GM19397 (cell line): ENCODE measurements around the gene ZBTB6.
"Not testable (repeated sequence)": the region's sequence is repeated elsewhere in the genome, so short reads cannot be mapped to it uniquely, and the experiment has no call there.

Source experiments
- ATAC-seq: cut with Tn5 transposase; IDR thresholded peaks from one replicate; pipeline ENCODE4 v1.9.1; 2021; ENCODE audit warnings: mild to moderate bottlenecking, moderate library complexity; ENCODE audit not compliant: unreplicated experiment

Gene ZBTB6

DNA sequence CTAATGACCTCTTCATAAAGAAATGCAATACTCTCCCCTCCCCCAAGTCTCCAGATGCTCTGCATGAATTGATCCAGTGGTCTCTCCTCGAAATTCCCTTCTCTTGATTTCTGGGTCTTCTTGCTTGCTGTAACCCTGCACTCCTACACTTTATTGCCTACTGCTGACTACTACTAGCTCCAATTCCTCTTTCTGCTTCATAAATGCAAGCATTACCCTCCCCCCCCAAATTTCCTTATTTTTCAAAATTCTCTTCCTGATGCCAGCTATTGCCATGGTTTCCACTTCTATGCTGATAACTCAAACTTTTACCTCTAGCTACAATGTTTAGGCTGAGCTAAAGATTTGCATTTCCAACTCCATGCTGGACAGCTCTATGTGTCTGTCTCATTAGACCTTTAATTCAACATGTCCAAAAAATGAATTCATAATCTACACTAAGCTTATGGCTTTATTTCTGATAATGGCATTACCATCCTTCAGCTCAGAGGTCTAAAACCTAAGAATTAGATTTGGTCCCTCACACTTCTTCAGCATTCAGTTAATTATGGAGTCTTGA lies 16.8 kb upstream of the ZBTB6 start:
- ATAC-seq, result no peak

DNA sequence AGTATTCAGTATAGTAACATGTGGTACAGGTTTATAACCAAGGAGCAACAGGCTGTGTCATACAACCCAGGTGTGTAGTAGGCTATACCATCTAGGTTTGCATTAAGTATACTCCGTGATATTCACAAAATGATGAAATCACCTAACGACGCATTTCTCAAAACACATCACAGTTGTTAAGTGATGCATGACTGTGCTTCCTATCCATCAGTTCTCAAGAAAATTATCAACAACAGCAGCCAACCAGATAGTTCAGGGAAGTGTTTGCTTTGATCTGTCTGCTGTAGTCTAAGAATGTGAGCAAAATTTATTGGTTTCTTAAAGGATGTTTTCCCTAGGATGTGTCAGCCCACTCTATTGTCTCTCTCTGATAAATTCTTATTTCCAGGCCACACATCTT lies 10.8 kb upstream of the ZBTB6 start:
- no peak for ATAC-seq

DNA sequence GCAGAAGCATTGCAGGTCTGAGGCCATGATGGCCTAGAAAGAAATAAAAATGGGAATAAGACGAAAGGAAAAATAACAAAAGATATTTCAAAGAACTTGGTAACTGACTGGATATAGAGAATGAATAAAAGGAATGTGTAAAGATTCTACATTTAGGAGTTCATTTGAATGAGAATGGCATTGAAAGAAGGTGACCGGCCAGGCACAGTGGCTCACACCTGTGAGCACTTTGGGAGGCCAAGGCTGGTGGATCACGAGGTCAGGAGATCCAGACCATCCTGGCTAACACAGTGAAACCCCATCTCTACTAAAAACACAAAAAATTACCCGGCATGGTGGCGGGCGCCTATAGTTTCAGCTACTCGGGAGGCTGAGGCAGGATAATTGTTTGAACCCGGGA lies 9.6 kb upstream of the ZBTB6 start:
- ATAC-seq, result no peak

DNA sequence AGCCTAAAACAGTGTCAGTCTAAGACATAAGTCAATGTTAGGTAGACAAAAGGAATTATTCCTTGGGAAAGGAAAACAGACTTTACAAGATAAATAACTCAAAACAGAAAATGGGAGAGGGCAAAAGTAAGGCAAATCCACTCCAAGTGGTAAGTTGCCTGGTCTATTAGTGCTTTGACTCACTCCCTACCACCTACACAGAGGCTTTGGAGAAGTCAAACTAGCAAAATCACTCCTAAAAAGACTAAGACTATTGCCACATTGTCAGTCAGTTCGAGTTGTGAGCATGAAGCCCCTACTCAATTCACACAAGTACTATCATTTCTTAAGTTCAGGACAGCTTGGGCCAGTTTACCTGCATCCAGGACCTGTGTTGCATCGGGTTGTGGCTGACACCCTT lies 5.2 kb upstream of the ZBTB6 start:
- no peak for ATAC-seq

DNA sequence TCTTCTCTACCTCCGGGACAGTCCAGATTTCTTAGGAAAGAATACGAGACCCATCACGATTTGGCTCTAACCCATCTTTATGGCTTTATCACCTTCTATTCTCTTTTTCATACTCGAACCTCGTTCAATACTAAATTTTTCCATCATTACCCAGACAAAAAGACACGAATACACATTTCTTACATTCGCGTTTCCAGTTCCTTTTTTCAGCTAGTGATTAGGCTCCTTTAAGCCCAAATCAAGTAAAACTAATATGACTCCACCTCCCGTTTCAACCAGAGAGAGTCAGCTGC lies 506 bp downstream of the ZBTB6 start:
- no peak for ATAC-seq

DNA sequence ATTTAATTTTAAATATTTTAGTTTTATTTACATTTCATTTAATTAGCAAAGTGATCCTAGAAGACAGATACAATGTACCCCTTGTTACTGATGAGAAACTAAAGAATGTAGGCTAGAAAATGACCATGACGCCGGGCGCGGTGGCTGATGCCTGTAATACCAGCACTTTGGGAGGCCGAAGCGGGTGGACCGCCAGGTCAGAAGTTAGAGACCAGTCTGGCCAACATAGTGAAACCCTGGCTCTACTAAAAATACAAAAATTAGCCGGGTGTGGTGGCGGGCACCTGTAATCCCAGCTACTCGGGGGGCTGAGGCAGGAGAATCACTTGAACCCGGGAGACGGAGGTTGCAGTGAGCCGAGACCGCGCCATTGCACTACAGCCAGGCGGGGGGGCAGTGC lies 7.0 kb downstream of the ZBTB6 start:
- not testable (repeated sequence) for ATAC-seq

DNA sequence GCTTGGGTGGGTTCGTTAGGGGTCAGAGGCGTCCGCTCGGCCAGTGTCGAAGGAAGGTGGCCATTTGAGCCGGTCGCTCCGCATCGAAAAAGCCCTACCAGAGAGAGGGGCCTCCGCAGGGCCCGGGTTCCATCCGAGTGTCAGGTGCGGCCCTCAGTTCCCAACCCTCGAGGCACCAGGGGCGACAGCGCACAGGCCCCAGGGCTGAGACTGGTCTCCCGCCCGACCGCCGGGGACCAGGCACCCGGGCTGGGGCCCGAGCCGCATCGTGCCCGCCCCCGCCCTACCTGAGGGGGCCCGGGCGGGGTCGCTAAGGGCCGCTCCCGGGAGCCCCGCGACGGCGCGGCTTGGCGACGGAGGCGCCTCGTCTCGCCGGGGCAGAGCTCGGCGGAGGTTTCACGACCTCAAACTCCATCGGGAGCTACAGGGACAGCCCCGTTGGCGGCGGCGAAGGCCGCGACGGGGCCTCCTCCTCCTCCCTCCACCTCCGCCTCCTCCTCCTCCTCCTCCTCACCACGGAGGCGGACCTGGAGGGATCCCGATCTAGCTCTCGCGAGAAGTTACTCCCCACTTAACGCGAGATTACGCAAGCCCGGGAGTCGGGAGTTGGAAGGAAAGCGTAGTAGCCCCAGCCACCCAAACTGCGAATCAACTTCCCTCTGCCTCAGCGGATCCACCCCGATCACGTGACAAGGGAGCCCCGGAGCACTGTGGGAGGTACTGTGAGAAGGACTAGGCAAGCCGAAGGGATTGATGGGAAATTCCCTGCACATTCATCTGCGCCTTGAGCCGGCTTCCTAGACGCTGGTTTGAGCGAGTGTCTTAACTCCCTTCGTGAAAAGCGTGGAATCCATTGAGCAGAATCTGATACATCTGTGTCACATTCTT lies 8.1 kb downstream of the ZBTB6 start, which contains the start of gene RC3H2:
Gene RC3H2, minus strand, starts transcription at position 537 of the 888 bp plus-strand sequence. CDS start 7,850 bp downstream, outside the sequence.
- peak; percentile 91 for ATAC-seq

DNA sequence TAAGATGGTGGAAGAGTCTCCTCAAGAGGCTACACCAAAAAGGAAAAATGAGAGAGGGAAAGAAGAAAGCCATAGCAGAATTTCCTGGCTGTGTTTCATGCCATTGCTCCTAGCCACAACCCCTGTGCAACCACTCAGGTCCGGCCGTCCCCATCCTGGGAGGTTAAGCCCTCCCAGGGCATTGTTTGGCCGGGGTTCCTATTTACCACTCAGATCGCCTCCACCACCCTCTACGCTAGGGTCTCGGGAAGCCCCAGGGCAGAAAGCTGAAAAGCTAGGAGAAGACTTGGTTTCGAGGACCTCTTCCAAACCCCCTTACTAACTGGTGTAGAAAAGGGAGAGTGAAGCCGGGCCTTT lies 8.7 kb downstream of the ZBTB6 start:
- ATAC-seq, result peak; percentile 21

DNA sequence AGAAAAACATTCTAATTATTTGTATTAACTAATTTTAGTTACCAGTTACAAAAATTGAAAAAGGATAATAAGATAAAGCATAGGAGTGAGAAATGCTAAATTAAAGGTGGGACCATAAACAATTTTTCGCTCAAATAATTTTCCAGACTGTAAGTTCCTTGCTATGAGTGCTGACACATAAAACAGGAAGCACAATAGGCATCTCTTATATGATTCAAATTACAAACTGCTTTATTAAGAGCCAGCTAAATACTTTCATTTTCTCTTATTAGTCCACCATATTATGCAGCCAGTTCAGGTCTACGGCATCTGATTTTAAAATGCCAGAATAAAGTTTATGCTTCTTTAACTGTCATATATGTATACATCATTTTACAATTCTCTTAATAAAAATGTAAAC lies 12.3 kb downstream of the ZBTB6 start:
- ATAC-seq, result no peak

DNA sequence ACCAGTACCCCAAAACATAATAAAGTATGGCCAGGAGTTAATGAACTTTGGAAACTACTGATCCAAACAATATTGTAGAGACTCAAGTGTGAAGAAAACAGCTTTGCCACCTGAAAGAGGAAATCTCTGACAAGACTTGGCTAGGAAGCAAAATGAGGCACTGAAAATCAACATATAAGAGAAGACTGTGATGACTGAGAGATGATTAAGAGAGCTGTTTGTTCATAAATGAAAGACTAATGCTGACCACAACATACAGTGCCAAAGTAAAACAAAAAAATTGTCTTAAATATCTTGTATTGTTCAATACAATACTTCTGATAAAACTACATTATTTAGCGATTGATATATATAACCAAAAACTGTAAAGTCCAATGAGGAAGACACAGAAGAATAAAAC lies 15.2 kb downstream of the ZBTB6 start:
- no peak for ATAC-seq

DNA sequence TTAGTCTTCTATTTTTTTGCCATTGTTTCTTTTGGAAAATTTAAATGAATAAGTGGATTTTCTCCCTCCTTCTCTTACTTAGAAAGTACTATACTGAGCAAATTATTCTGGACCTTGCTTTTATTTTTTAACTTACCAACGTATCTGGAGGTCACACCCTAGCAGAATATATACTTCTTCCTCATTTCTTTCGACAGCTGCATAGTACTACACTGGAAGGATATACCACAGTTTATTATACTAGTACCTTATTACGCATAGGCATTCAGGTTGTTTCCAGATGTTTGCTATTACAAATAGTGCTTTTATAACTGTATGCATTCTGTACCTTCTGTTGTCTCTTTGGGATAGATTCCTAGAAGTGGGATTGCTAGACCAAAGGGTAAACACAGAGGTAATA lies 24.6 kb downstream of the ZBTB6 start:
- no peak for ATAC-seq

DNA sequence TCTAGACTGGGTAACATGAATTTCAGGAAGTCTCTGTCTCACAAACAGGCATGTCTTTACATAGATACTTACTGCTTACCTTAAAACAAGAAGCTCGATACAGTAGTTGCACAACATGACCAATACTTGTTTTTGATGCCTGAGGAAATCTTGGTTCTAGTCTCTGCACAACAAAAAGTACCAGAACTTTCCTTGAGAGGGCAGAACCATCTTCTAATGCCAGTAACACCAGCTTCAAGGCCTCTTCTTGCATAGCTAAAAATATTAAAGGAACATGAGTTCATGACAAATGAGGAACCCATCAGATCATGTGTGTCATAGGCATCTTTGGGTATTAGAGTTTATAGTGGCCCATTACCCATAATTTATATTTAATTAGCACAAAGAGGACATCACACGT lies 30.0 kb downstream of the ZBTB6 start:
- ATAC-seq, result no peak

DNA sequence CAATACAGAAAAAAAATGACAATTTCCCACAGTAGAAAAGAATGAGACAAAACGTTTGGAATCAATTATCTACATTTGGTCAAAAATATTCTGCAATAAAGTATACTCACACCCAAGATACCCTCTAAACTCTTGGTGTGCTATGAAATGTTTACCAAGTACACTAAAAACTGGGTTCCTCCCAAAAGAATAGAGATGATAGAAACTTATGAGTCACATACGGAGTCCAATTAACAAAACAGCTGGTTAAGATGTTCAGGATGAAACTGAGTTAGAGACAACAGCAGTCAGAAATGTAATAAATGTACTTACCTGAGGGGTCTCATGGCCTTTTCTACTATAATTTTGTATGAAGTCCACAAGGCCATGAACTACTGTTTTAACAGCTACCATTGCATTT lies 33.7 kb downstream of the ZBTB6 start:
- ATAC-seq, result no peak

DNA sequence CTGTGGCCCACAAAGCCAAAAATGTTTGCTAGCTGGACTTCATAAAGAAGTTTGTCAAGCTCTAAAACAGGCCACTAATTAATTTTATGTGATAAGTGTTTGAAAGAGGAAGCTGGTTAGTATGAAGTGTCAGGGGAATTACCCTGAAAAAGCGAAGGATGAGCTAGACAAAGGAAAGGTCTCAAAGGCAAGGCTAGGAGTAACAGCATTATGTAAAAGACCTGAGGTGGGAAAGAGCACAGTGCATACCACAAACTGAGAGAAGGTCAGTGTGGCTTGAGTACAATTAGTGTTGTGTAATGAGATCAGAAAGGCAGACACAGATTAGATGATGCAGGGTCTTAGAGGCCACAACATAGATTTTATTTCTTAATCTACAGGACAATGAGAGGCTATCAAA lies 37.6 kb downstream of the ZBTB6 start:
- no peak for ATAC-seq

DNA sequence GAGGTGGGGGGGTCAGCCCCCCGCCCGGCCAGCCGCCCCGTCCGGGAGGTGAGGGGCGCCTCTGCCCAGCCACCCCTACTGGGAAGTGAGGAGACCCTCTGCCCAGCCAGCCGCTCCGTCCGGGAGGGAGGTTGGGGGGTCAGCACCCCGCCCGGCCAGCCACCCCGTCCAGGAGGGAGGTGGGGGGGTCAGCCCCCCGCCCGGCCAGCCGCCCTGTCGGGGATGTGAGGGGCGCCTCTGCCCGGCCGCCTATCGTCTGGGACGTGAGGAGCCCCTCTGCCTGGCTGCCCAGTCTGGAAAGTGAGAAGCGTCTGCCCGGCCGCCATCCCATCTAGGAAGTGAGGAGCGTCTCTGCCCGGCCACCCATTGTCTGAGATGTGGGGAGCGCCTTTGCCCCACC lies 45.8 kb downstream of the ZBTB6 start:
- not testable (repeated sequence) for ATAC-seq

DNA sequence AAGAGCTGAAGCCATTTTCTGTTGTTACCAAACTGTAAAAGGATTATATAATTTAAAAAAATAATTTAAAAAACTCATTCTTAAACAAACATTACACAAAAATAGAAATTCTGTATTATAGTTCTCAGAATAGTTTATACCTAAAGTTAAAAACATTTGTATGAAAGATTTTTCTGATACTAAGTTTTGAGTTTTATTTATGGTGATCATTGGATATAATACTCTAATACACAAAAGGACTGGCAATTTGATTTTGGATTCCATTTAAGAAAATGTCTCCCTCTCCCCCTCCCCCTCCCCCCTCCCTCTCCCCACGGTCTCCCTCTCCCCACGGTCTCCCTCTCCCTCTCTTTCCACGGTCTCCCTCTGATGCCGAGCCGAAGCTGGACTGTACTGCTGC lies 47.0 kb downstream of the ZBTB6 start:
- no peak for ATAC-seq

DNA sequence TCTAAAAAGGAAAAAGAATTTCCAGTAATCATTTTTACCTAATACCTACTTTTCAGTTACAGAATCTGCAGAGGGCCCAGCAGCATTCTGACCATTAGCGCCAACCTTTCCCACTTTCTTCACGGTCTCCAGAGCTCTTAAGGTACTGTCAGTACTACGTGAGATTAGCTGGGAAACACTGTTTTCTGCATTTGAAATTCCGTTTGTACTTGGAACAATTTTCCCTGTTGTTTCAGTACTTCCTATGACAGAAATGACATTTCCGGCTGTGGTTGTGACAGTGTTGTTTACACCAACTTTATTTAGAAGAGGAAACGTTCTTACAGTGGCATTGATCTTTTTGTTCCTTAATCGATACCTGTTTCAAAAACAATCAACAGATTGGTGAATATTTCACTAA lies 47.8 kb downstream of the ZBTB6 start:
- no peak for ATAC-seq

DNA sequence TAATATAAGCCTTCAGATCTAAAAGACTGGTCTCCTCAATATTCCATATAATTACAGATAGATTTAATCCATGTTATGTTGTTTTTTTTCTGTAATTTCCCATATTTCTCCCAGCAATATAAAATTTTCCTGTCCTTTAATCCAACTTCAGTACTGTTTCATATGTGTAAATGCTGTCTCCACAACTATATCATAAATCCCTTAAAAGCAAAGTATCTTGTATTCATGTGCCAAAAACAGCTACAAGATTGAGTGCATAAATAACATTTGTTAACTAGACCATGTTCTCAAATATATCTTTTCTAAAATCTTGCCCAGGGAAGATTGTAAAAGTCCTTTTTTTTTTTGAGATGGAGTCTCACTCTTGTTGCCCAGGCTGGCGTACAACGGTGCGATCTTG lies 49.7 kb downstream of the ZBTB6 start:
- ATAC-seq, result no peak

DNA sequence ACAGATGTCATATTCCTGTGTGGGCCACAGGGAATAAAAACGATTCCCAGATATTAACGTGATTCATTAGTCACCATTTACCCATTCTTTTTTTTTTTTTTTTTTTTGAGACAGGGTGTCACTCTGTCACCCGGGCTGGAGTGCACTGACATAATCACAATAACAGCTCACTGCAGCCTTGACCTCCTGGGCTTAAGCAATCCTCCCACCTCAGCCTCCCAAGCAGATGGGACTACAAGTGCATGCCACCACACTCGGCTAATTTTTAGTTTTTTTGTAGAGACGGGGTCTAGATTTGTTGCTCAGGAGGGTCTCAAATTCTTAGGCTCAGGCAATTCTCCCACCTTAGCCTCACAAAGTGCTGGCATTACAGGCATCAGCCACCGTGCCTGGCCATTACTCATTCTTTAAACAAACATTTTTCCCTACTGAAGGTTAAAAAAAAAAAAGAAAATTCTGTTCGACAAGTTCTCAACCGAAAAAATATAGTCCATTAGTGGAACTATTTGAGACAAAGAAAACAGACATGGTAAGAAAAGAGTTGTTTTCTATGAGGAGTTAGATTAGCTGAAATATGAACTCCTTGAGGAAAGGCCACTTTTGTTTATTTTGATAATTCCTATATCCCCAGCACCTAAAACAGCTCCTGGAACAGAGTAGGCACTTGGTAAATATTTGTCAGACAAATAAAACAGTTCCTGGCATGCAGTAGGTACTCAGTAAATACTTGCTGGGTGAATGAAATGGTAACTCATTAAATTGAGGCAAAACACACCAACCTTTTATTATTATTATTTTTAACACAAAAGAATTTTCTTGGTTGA lies 52.6 kb downstream of the ZBTB6 start:
- no peak for ATAC-seq
